ENCODE measurements around the gene GGT6.
A peak's percentile ranks its signal among the peaks of the same experiment; 100 is the strongest.
"Not testable (repeated sequence)": the region's sequence is repeated elsewhere in the genome, so short reads cannot be mapped to it uniquely, and the experiment has no call there.

Gene GGT6

GRCh38 chr17:4560421-4560820, at the start of gene GGT6:
Gene GGT6 (minus strand): TSS chr17:4560577. CDS start chr17:4560521, 56 bp downstream.
- in situ Hi-C loops (cut with MboI; ENCODE audit: low pct_unique_long_range_greater_than_20kb, low sequenced_read_pairs) = no loop called here
- no peak for DNase-seq

GRCh38 chr17:4610162-4610561, 49.8 kb upstream of the GGT6 start:
- no peak for DNase-seq
- in situ Hi-C loops (cut with MboI; ENCODE audit: low pct_unique_long_range_greater_than_20kb, low sequenced_read_pairs) = no loop called here

GRCh38 chr17:4609761-4610160, 49.4 kb upstream of the GGT6 start:
- in situ Hi-C loops (cut with MboI; ENCODE audit: low pct_unique_long_range_greater_than_20kb, low sequenced_read_pairs) = no loop called here
- no peak for DNase-seq

GRCh38 chr17:4607773-4608187, 47.4 kb upstream of the GGT6 start:
- DNase-seq = peak; percentile 79
- in situ Hi-C loops (cut with MboI; ENCODE audit: low pct_unique_long_range_greater_than_20kb, low sequenced_read_pairs) = no loop called here

- DNase-seq = no peak
- in situ Hi-C loops (cut with MboI; ENCODE audit: low pct_unique_long_range_greater_than_20kb, low sequenced_read_pairs) = no loop called here
These were observed 46.9 kb upstream of the GGT6 start for GRCh38 chr17:4607261-4607741.

- in situ Hi-C loops (cut with MboI; ENCODE audit: low pct_unique_long_range_greater_than_20kb, low sequenced_read_pairs) = no loop called here
- DNase-seq = peak; percentile 25
These were observed 45.4 kb upstream of the GGT6 start for GRCh38 chr17:4605826-4606225.

GRCh38 chr17:4604736-4605135, 44.4 kb upstream of the GGT6 start:
- in situ Hi-C loops (cut with MboI; ENCODE audit: low pct_unique_long_range_greater_than_20kb, low sequenced_read_pairs); DNase-seq: not testable (repeated sequence)

- in situ Hi-C loops (cut with MboI; ENCODE audit: low pct_unique_long_range_greater_than_20kb, low sequenced_read_pairs) = no loop called here
- DNase-seq = no peak
These were observed 43.8 kb upstream of the GGT6 start for GRCh38 chr17:4604111-4604644.

- no peak for DNase-seq
These were observed 41.7 kb upstream of the GGT6 start for GRCh38 chr17:4602041-4602440.

GRCh38 chr17:4601326-4601725, 40.9 kb upstream of the GGT6 start:
- in situ Hi-C loops (cut with MboI; ENCODE audit: low pct_unique_long_range_greater_than_20kb, low sequenced_read_pairs) = no loop called here
- DNase-seq = no peak

More at GRCh38 chr17:4602041-4602440, 41.7 kb upstream of the GGT6 start:
- in situ Hi-C loops (cut with MboI; ENCODE audit: low pct_unique_long_range_greater_than_20kb, low sequenced_read_pairs) = no loop called here

- DNase-seq = no peak
- in situ Hi-C loops (cut with MboI; ENCODE audit: low pct_unique_long_range_greater_than_20kb, low sequenced_read_pairs) = no loop called here
These were observed 40.2 kb upstream of the GGT6 start for GRCh38 chr17:4600563-4600962.

GRCh38 chr17:4599505-4600281, 39.3 kb upstream of the GGT6 start:
- no peak for DNase-seq
- in situ Hi-C loops (cut with MboI; ENCODE audit: low pct_unique_long_range_greater_than_20kb, low sequenced_read_pairs) = loop anchor here (25.0 kb wide), 1 partner anchor 288 kb away; the partner anchor contains the start of gene C17orf107

- in situ Hi-C loops (cut with MboI; ENCODE audit: low pct_unique_long_range_greater_than_20kb, low sequenced_read_pairs) = loop anchor here (25.0 kb wide), 1 partner anchor 288 kb away; the partner anchor contains the start of gene C17orf107
- no peak for DNase-seq
These were observed 38.6 kb upstream of the GGT6 start for GRCh38 chr17:4598776-4599504.

- in situ Hi-C loops (cut with MboI; ENCODE audit: low pct_unique_long_range_greater_than_20kb, low sequenced_read_pairs) = loop anchor here (25.0 kb wide), 1 partner anchor 289 kb away; the partner anchor contains the start of gene C17orf107
- DNase-seq = no peak
These were observed 37.6 kb upstream of the GGT6 start for GRCh38 chr17:4597975-4598374.

- in situ Hi-C loops (cut with MboI; ENCODE audit: low pct_unique_long_range_greater_than_20kb, low sequenced_read_pairs) = loop anchor here (25.0 kb wide), 1 partner anchor 290 kb away; the partner anchor contains the start of gene C17orf107
- DNase-seq = no peak
These were observed 36.4 kb upstream of the GGT6 start for GRCh38 chr17:4596636-4597380.

- not testable (repeated sequence) for DNase-seq
- in situ Hi-C loops (cut with MboI; ENCODE audit: low pct_unique_long_range_greater_than_20kb, low sequenced_read_pairs) = loop anchor here (25.0 kb wide), 1 partner anchor 291 kb away; the partner anchor contains the start of gene C17orf107
These were observed 35.4 kb upstream of the GGT6 start for GRCh38 chr17:4595685-4596342.

GRCh38 chr17:4594931-4595684, 34.7 kb upstream of the GGT6 start:
- peak; percentile 65 for DNase-seq
- in situ Hi-C loops (cut with MboI; ENCODE audit: low pct_unique_long_range_greater_than_20kb, low sequenced_read_pairs) = loop anchor here (25.0 kb wide), 1 partner anchor 292 kb away; the partner anchor contains the start of gene C17orf107

GRCh38 chr17:4594406-4594805, 34.0 kb upstream of the GGT6 start:
- in situ Hi-C loops (cut with MboI; ENCODE audit: low pct_unique_long_range_greater_than_20kb, low sequenced_read_pairs) = loop anchor here (25.0 kb wide), 1 partner anchor 293 kb away; the partner anchor contains the start of gene C17orf107
- no peak for DNase-seq
